ENCODE data around the gene ARHGAP25. TPM values are rescaled to one million over a fixed set of nuclear protein-coding genes. Genes with fewer than 3 reads are reported as not detected.

ARHGAP25 gene
- total and polyA plus RNA-seq, 10 of the 15 experiments (the other 5 are each of a cell fraction or from before 2014, with no cell fraction given): 0.15 to 1.0 (median 0.46) TPM

GRCh38 chr2:68767031-68767961 lies 32.7 kb downstream of the ARHGAP25 start:
- ChIA-PET RAD21 (ENCODE audit: unreplicated experiment) (interaction anchor here (1.2 kb wide), 1 partner anchor 16 kb away, joined by 4 read pairs; no protein-coding TSS in a partner anchor), CTCF (interaction anchor here (0.6 to 1.9 kb wide), 6 partner anchors 16 to 1737 kb away, joined by 3 to 8 read pairs (median 3); no protein-coding TSS in a partner anchor), SMC1A (ENCODE audit: uncharacterized antibody, unreplicated experiment) (interaction anchor here (0.9 to 1.9 kb wide), 2 partner anchors 12 to 14 kb away, joined by 3 to 4 read pairs; no protein-coding TSS in a partner anchor), POLR2A (no interaction called here)
- 3% methylated on average over 19 of the region's 19 CpGs for WGBS (ENCODE audit: insufficient coverage, insufficient replicate concordance, low lambda C conversion rate, missing lambda C conversion rate)
- FAIRE-seq (no peak), DNase-seq (ENCODE audit: low read depth, low spot score) (no peak), ATAC-seq (peak; percentile 43)
- Histone ChIP-seq H2AFZ (ENCODE audit: control insufficient read depth, low read depth, low read length) (no peak overlapping the region), H3K9ac (ENCODE audit: control insufficient read depth, insufficient read depth, low read length) (no peak overlapping the region), H3K9me3 (replicated peaks; ENCODE audit: control insufficient read depth, insufficient read depth, low read length) (no peaks in the 10 kb centered on the region; the same call in 2 of the 3 replicates), H3K4me1 (ENCODE audit: control insufficient read depth, insufficient read depth, low read length) (peaks cover 63% of the 10 kb centered on the region), H3K79me2 (ENCODE audit: control insufficient read depth, insufficient read depth, low read length) (no peaks in the 10 kb centered on the region), H4K20me1 (ENCODE audit: control insufficient read depth, insufficient read depth) (no peaks in the 10 kb centered on the region), H3K4me2 (ENCODE audit: control insufficient read depth, insufficient read depth) (peak overlapping the region; percentile 46), H3K4me3 (peak overlapping the region; percentile 14; the same call in 1 of the 2 replicates), H3K27me3 (replicated peaks in 1 of 2; ENCODE audit: control insufficient read depth in 2 of 2, insufficient read depth in 2 of 2, low read length in 1 of 2) (peaks cover 0 to 10% of the 10 kb centered on the region in 2 experiments; a peak in 3 of 4 replicates), H3K27ac (ENCODE audit: control insufficient read depth, insufficient read depth) (peak overlapping the region; percentile 29), H3K36me3 (ENCODE audit: control insufficient read depth in 2 of 2, insufficient read depth in 2 of 2, low read length in 1 of 2) (no peaks in the 10 kb centered on the region)
- intact Hi-C loops (cut with micrococcal nuclease; ENCODE audit: unreplicated experiment): no loop called here
- no TSS peak for BruUV-seq (replicated peaks)
- in situ Hi-C loops (cut with MboI): no loop called here
- TF ChIP-seq POU2F2 (IDR thresholded peaks at IDR 0.05; ENCODE audit: borderline replicate concordance, low read depth, low read length) (no peak), POLR2A (IDR thresholded peaks at IDR 0.05; ENCODE audit: low read depth, low read length) (peak; percentile 26; the same call in 1 of the 2 replicates), ZNF274 (IDR thresholded peaks at IDR 0.05; ENCODE audit: insufficient read depth, insufficient read length) (no peak), ZBTB4 (CRISPR knock-in tag; IDR thresholded peaks at IDR 0.05) (no peak), CBX5 (IDR thresholded peaks at IDR 0.05; ENCODE audit: low read depth) (no peak), IRF3 (IDR thresholded peaks at IDR 0.05) (no peak), USF1 (IDR thresholded peaks at IDR 0.05; ENCODE audit: borderline replicate concordance, extremely low read length, insufficient read depth, low read depth, low read length) (peak; percentile 42), EP300 (IDR thresholded peaks at IDR 0.05; ENCODE audit: borderline replicate concordance in 1 of 2, control insufficient read depth in 1 of 2, low read depth in 2 of 2, low read length in 2 of 2) (no peak), BMI1 (IDR thresholded peaks at IDR 0.05; ENCODE audit: borderline replicate concordance) (no peak), MLLT1 (IDR thresholded peaks at IDR 0.05) (no peak), SRF (IDR thresholded peaks at IDR 0.05; ENCODE audit: low read depth in 2 of 2, low read length in 2 of 2) (0 out of 4 replicates have a peak, but pooled peaks have one; percentile 11 to 23), CBFB (IDR thresholded peaks at IDR 0.05; ENCODE audit: low read depth) (no peak), KLF5 (IDR thresholded peaks at IDR 0.05; ENCODE audit: partially characterized antibody) (no peak), EED (IDR thresholded peaks at IDR 0.05; ENCODE audit: low read depth) (no peak), STAT3 (IDR thresholded peaks at IDR 0.05; ENCODE audit: low read depth, low read length) (no peak), HDAC6 (IDR thresholded peaks at IDR 0.05; ENCODE audit: unreplicated experiment) (no peak)

Data from GM12878 (cell line).